ENCODE data around the gene TYMS. TPM values are rescaled to one million over a fixed set of nuclear protein-coding genes. Genes with fewer than 3 reads are reported as not detected.

The TYMS gene
- polyA plus RNA-seq, 3 donors, result not detected

GRCh38 chr18:641224-641623, 16.2 kb upstream of the TYMS start:
- no peak overlapping the region for H3K4me2 ChIP-seq (replicated peaks; ENCODE audit: extremely low read depth, low read length, poor library complexity, severe bottlenecking)
- H3K4me1 Mint-ChIP-seq, result no peaks in the 10 kb centered on the region
- no peaks in the 10 kb centered on the region for H4K20me1 ChIP-seq (ENCODE audit: insufficient read depth, low read length)
- intact Hi-C loops (cut with micrococcal nuclease), result no loop called here
- no peak overlapping the region for H2AFZ ChIP-seq (ENCODE audit: insufficient read depth, low read depth, low read length, poor library complexity, severe bottlenecking)
- no peak overlapping the region for H3K27ac ChIP-seq (ENCODE audit: low read depth in 1 of 2, low read length in 2 of 2)
- H3K27me3 ChIP-seq (ENCODE audit: control insufficient read depth in 2 of 2, insufficient read depth in 2 of 2, low read length in 2 of 2), result no peaks in the 10 kb centered on the region
- H3K9ac ChIP-seq (ENCODE audit: insufficient read depth, low read length, poor library complexity, severe bottlenecking), result no peak overlapping the region
- no peak for DNase-seq
- peaks cover 2 to 7% (median 5%) of the 10 kb centered on the region in 3 donors for H3K27me3 Mint-ChIP-seq (ENCODE audit: low read depth in 3 of 3)
- no peak overlapping the region for H3K4me3 Mint-ChIP-seq
- 100% methylated on average over 2 of the region's 6 CpGs for WGBS (ENCODE audit: insufficient coverage)
- H3K4me3 ChIP-seq (replicated peaks in 1 of 3; ENCODE audit: low read depth in 2 of 3, low read length in 3 of 3), result no peak overlapping the region
- peaks cover 0 to 2% (median 0%) of the 10 kb centered on the region in 7 donors for H3K9me3 Mint-ChIP-seq
- no peaks in the 10 kb centered on the region for H3K36me3 Mint-ChIP-seq
- no peaks in the 10 kb centered on the region for H3K79me2 ChIP-seq (ENCODE audit: insufficient read depth, low read length)
- no peak for TF ChIP-seq CTCF (IDR thresholded peaks at IDR 0.05)
- H3K9me3 ChIP-seq (replicated peaks in 1 of 2; ENCODE audit: control insufficient read depth in 1 of 2, insufficient read depth in 1 of 2, low read length in 2 of 2), result no peaks in the 10 kb centered on the region
- no peaks in the 10 kb centered on the region for H3K4me1 ChIP-seq (ENCODE audit: control insufficient read depth in 1 of 2, insufficient read depth in 2 of 2, low read length in 2 of 2)
- H3K36me3 ChIP-seq (replicated peaks in 1 of 2; ENCODE audit: control insufficient read depth in 1 of 2, insufficient read depth in 2 of 2, low read length in 2 of 2), result no peaks in the 10 kb centered on the region
- H3K27ac Mint-ChIP-seq, result no peak overlapping the region

DNA sequence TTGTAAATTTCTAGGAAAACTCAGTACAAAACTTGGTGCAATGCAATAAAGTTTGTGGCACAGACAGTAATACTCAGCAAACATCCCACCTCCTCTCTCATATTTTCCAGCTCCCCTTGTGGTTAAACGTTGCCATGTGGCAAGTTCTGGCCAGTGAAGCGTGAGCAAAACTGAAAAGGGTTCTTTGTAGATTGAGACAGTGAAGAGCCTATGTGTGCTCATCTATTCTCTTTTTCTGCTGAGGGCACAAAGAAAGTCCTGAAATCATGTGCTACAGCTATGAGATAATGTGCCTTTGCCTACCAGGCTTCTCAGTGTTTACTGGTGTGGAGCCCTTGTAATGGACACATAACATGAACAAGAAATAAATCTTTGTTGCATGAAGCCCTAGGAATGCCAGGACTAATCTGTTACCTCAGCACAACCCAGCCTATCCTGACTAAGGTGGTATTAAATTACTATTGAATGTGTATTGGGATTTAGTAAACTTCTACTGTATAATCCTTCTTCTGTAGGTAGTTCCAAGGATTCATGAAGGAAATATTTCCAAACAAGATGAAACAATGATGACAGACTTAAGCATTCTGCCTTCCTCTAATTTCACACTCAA, 13.0 kb upstream of the TYMS start:
- WGBS (ENCODE audit: insufficient coverage), result no CpG with 5 or more reads among the region's 2 CpGs
- H3K79me2 ChIP-seq (ENCODE audit: insufficient read depth, low read length), result no peaks in the 10 kb centered on the region
- no peak overlapping the region for H3K9ac ChIP-seq (ENCODE audit: insufficient read depth, low read length, poor library complexity, severe bottlenecking)
- H3K9me3 ChIP-seq (replicated peaks in 1 of 2; ENCODE audit: control insufficient read depth in 1 of 2, insufficient read depth in 1 of 2, low read length in 2 of 2), result no peaks in the 10 kb centered on the region
- H3K27ac ChIP-seq (ENCODE audit: low read depth in 1 of 2, low read length in 2 of 2), result no peak overlapping the region
- H3K27me3 ChIP-seq (ENCODE audit: control insufficient read depth in 2 of 2, insufficient read depth in 2 of 2, low read length in 2 of 2), result no peaks in the 10 kb centered on the region
- Mint-ChIP-seq H3K27ac (no peak overlapping the region), H3K4me1 (no peaks in the 10 kb centered on the region), H3K4me3 (no peak overlapping the region), H3K36me3 (no peaks in the 10 kb centered on the region), H3K9me3 (peaks cover 0 to 2% (median 0%) of the 10 kb centered on the region in 7 donors), H3K27me3 (ENCODE audit: low read depth in 3 of 3) (peaks cover 2 to 9% (median 3%) of the 10 kb centered on the region in 3 donors)
- DNase-seq, result no peak
- intact Hi-C loops (cut with micrococcal nuclease), result no loop called here
- no peak overlapping the region for H3K4me2 ChIP-seq (replicated peaks; ENCODE audit: extremely low read depth, low read length, poor library complexity, severe bottlenecking)
- no peak overlapping the region for H3K4me3 ChIP-seq (replicated peaks in 1 of 3; ENCODE audit: low read depth in 2 of 3, low read length in 3 of 3)
- no peaks in the 10 kb centered on the region for H4K20me1 ChIP-seq (ENCODE audit: insufficient read depth, low read length)
- TF ChIP-seq CTCF (IDR thresholded peaks at IDR 0.05), result no peak
- no peak overlapping the region for H2AFZ ChIP-seq (ENCODE audit: insufficient read depth, low read depth, low read length, poor library complexity, severe bottlenecking)
- H3K36me3 ChIP-seq (replicated peaks in 1 of 2; ENCODE audit: control insufficient read depth in 1 of 2, insufficient read depth in 2 of 2, low read length in 2 of 2), result no peaks in the 10 kb centered on the region
- no peaks in the 10 kb centered on the region for H3K4me1 ChIP-seq (ENCODE audit: control insufficient read depth in 1 of 2, insufficient read depth in 2 of 2, low read length in 2 of 2)
